BJ (cell line): Measurements from ENCODE around the gene CDC42BPA. TPM values are rescaled to one million over a fixed set of nuclear protein-coding genes. Genes with fewer than 3 reads are reported as not detected.

ENCODE experiments used
- CTCF ChIA-PET: fragments of 350-600 bp; formaldehyde crosslinking; extraction: SDS; loops from one replicate; lab custom pipeline; 2021; ENCODE audit warnings: antibody characterized with exemption, inconsistent platforms; lab: Yijun Ruan, JAX
- POLR2A ChIA-PET: fragments of 300-600 bp; sonication (Branson Sonifier 250); formaldehyde crosslinking; extraction: SDS; loops from one replicate; lab custom pipeline; 2021; ENCODE audit warnings: antibody characterized with exemption; lab: Charles Lee
- DNase-seq: peaks from one replicate; pipeline ENCODE4 v3.0.0-alpha.2; 2011; ENCODE audit warnings: low read depth
- H3K27me3 ChIP-seq: 2 replicates; pipeline ENCODE4 v1.6.0; 2011; ENCODE audit warnings: low read length; ENCODE audit not compliant: control insufficient read depth, insufficient read depth
- H3K36me3 ChIP-seq: 2 replicates; pipeline ENCODE4 v1.5.1; 2011; ENCODE audit warnings: low read length; ENCODE audit not compliant: control insufficient read depth, insufficient read depth
- H3K4me3 ChIP-seq: 2 replicates; pipeline ENCODE4 v1.5.1; 2011; ENCODE audit warnings: low read depth, mild to moderate bottlenecking, control low read depth, low read length
- polyA plus RNA-seq: library from polyadenylated mRNA; depleted of rRNA; stranded (reverse); fragments of >200 nt; gene quantifications from 2 replicates; pipeline ENCODE4 v1.2.3, GENCODE V29; 2011
- TF ChIP-seq, protein P1 (sequence below): IDR thresholded peaks from 2 replicates; pipeline ENCODE4 v1.5.1; 2011; ENCODE audit warnings: low read depth, mild to moderate bottlenecking, control low read depth, inconsistent platforms, low read length, moderate library complexity; ENCODE audit not compliant: insufficient read depth

CDC42BPA gene
- polyA plus RNA-seq, 1 experiment, result 17.9 TPM

DNA sequence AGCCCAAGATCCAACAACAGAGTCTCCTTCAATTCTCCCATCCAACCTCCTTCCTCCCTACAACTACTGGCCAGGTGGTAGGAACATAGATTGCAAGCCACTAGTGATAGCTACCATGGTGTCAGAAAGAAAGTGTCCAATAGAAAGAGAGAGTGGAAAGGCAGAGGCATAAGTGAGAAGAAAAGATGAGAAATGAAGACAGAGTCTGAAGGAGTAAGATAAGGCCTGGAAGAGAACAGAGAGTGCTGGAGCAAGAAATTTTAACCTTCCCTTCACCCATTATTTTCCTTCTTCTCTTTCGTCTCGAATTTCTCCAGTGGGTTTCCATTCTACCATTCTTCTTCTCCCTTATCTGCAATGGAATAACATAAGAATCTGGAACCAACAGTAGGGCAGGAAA is 57.9 kb downstream of the CDC42BPA start:
- Histone ChIP-seq H3K27me3 (no peaks in the 10 kb centered on the region), H3K36me3 (no peaks in the 10 kb centered on the region; the same call in 1 of the 2 replicates), H3K4me3 (no peak overlapping the region)
- ChIA-PET POLR2A (no interaction called here), CTCF (interaction anchor here (0.9 kb wide), 1 partner anchor 16 kb away, joined by 3 read pairs; no protein-coding TSS in a partner anchor)
- TF ChIP-seq, protein P1, sequence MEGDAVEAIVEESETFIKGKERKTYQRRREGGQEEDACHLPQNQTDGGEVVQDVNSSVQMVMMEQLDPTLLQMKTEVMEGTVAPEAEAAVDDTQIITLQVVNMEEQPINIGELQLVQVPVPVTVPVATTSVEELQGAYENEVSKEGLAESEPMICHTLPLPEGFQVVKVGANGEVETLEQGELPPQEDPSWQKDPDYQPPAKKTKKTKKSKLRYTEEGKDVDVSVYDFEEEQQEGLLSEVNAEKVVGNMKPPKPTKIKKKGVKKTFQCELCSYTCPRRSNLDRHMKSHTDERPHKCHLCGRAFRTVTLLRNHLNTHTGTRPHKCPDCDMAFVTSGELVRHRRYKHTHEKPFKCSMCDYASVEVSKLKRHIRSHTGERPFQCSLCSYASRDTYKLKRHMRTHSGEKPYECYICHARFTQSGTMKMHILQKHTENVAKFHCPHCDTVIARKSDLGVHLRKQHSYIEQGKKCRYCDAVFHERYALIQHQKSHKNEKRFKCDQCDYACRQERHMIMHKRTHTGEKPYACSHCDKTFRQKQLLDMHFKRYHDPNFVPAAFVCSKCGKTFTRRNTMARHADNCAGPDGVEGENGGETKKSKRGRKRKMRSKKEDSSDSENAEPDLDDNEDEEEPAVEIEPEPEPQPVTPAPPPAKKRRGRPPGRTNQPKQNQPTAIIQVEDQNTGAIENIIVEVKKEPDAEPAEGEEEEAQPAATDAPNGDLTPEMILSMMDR, result no peak
- no peak for DNase-seq

DNA sequence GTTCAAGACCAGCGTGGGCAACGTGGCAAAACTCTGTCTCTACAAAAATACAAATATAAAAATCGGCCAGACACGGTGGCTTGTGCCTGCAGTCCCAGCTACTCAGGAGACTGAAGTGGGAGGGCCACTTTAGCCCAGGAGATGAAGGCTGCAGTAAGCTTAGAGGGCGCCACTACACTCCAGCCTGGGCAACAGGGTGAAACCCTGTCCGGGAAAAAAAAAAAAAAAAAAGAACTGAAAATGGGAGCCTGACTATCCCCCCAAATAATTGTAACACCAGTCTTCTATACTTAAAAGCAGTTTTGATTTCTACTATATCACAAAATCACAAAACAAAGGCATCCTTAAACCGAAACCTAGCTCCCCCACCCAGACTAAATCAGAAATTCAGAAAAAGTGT is 60.3 kb downstream of the CDC42BPA start:
- H3K36me3 ChIP-seq, result no peaks in the 10 kb centered on the region; the same call in 1 of the 2 replicates
- no peak overlapping the region for H3K4me3 ChIP-seq
- TF ChIP-seq, protein P1, result no peak
- ChIA-PET CTCF (no interaction called here), POLR2A (no interaction called here)
- no peaks in the 10 kb centered on the region for H3K27me3 ChIP-seq
- DNase-seq, result no peak

DNA sequence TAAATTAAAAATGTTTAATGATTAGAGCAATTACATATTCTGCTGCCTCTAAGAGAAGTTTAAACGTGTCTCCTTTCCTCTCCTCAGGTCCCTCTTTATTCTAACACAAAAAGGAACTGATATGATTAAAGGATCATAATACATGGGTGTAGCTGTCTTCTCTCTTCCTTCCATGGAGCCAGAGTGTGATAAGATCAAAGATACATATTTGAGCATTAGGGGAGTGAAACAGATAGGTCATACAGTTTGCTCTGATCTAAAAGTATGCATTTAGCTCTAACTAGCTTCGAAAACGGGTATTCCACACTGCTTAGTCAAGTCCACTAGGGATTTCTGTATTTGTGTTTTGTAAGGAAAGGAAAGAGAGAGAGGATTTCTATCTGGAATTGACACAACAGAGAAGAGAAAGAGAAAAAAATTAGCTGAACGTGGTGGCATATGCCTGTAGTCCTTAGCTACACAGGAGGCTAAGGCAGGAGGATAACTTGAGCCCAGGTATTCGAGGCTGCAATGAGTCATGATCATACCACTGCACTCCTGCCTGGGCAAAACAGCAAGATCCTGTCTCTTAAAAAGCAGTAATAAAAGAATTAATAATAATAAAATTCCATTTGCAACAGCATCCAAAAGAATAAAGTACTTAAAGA is 63.1 kb downstream of the CDC42BPA start:
- DNase-seq, result no peak

DNA sequence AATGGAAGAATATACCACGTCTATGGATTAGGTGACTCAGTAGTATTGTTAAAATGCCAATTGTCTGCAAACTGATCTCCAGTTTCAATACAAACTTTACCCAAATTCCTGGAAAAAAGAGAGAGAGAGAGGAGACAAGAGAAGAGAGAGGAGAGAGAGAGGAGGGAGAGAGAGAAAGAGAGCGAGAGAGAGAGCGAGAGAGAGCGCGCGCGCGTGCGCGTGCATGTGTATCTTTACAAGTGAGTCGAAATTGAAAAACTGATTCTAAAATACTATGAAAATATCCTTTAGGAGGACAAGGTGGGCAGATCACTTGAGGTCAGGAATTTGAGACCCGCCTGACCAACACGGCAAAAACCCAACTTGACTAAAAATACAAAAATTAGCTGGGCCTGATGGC is 65.2 kb downstream of the CDC42BPA start:
- Histone ChIP-seq H3K36me3 (no peaks in the 10 kb centered on the region), H3K4me3 (no peak overlapping the region), H3K27me3 (no peaks in the 10 kb centered on the region)
- CTCF ChIA-PET, result no interaction called here
- DNase-seq, result no peak
- POLR2A ChIA-PET, result no interaction called here
- TF ChIP-seq, protein P1, result no peak

More for the DNA sequence above, 63.1 kb downstream of the CDC42BPA start:
- ChIA-PET CTCF (interaction anchor here (0.6 to 1.1 kb wide), 2 partner anchors 21 to 328 kb away, joined by 4 to 5 read pairs; no protein-coding TSS in a partner anchor), POLR2A (no interaction called here)
- TF ChIP-seq, protein P1, result no peak
- Histone ChIP-seq H3K36me3 (no peaks in the 10 kb centered on the region), H3K4me3 (no peak overlapping the region), H3K27me3 (no peaks in the 10 kb centered on the region)

DNA sequence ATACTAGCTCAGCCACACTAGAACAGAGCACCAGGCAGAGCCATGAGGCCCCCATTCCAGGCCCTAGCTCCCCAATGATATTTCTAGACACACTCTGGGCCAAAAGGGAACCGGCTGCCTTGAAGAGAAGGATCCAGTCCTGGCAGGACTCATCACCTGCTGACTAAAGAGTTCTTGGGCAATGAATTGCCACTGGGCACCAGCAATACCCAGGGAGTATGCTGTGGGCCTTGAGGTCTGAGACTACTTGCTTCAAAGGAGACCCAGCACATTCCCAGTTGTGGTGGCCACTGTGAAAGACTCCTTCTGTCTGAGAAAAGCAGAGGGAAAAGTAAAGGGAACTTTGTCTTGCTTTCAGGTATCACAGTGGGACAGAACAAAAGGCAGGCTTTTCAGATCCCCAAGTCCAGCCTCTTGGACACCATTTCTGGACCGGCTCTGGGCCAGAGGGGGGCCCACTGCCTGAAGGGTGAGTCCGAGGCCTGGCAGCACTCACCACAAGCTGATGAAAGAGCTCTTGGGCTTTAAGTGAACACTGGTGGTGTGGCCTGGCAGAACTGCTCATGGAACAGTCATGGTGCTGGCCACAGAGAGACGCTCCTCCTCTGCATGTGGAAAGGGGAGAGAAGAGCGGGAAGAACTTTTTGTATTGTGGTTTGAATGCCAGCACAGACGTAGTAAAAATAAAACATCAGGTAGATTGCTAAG is 72.5 kb downstream of the CDC42BPA start:
- no peaks in the 10 kb centered on the region for H3K27me3 ChIP-seq
- no peak for DNase-seq
- TF ChIP-seq, protein P1, result no peak
- H3K36me3 ChIP-seq, result 0 out of 2 replicates have a peak, but pooled peaks cover 1% of the 10 kb centered on the region
- ChIA-PET CTCF (no interaction called here), POLR2A (no interaction called here)
- H3K4me3 ChIP-seq, result no peak overlapping the region
